ENCODE data around the gene MOGAT2. TPM values are rescaled to one million over a fixed set of nuclear protein-coding genes. Genes with fewer than 3 reads are reported as not detected.

Gene MOGAT2
- total and polyA plus RNA-seq, 2 donors (not counting 3 experiments of a cell fraction or from before 2014, with no cell fraction given) = not detected

DNA sequence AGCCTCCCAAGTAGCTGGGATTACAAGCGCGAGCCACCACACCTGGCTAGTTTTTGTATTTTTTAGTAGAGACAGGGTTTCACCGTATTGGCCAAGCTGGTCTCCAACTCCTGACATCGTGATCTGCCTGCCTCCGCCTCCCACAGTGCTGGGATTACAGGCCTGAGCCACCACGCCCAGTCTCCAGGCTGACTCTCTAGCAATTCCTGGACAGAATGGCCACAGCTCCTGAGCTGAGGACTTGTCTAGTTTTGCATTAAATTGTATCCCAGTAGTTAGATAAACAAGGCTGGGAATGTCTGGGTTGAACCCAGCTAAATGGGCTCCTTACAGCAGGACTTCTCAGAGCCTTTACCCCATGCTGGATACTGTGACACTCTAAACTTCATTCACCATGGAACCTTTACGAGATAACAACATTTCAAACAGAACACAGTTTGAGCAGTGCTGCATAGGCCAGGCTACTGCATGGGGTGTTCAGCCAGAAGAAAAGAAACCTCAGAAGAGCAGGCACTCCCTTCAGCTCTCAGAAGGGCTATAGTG lies 13.9 kb upstream of the MOGAT2 start:
- BruUV-seq (replicated peaks) = no TSS peak
- POLR2A ChIA-PET = no interaction called here
- DNase-seq (ENCODE audit: low read depth, low spot score) = no peak
- Histone ChIP-seq H3K4me3 (replicated peaks in 1 of 3; ENCODE audit: insufficient read depth in 1 of 3, low read depth in 1 of 3, low read length in 3 of 3) (no peak overlapping the region), H3K79me2 (ENCODE audit: control insufficient read depth, insufficient read depth, low read length) (no peaks in the 10 kb centered on the region), H3K4me2 (ENCODE audit: insufficient read depth, low read length) (no peak overlapping the region), H2AFZ (ENCODE audit: low read depth, low read length) (no peak overlapping the region), H4K20me1 (replicated peaks; ENCODE audit: control insufficient read depth, extremely low read depth, insufficient read depth, low read length) (no peaks in the 10 kb centered on the region), H3K27ac (ENCODE audit: insufficient read depth, low read depth, low read length) (no peak overlapping the region), H3K27me3 (ENCODE audit: control insufficient read depth in 2 of 2, insufficient read depth in 2 of 2, low read length in 2 of 2) (peaks cover 3 to 6% of the 10 kb centered on the region in 2 experiments), H3K9me1 (replicated peaks; ENCODE audit: control insufficient read depth, extremely low read depth, insufficient read depth, low read length) (no peaks in the 10 kb centered on the region), H3K36me3 (ENCODE audit: control insufficient read depth in 2 of 2, extremely low read depth in 1 of 2, insufficient read depth in 2 of 2, low read length in 2 of 2) (no peaks in the 10 kb centered on the region), H3K9me3 (replicated peaks; ENCODE audit: control insufficient read depth, insufficient read depth, low read length) (no peaks in the 10 kb centered on the region), H3K9ac (replicated peaks; ENCODE audit: extremely low read depth, insufficient read depth, low read length) (no peak overlapping the region), H3K4me1 (ENCODE audit: control insufficient read depth, extremely low read depth, insufficient read depth, low read length) (no peaks in the 10 kb centered on the region)
- dilution Hi-C loops (cut with MboI; ENCODE audit: extremely low pct_ligation_motif_present, low sequenced_read_pairs) = no loop called here
- CTCF ChIA-PET = interaction anchor here (1.0 kb wide), 1 partner anchor 448 kb away, joined by 3 read pairs; no protein-coding TSS in a partner anchor
- TF ChIP-seq, protein P1, sequence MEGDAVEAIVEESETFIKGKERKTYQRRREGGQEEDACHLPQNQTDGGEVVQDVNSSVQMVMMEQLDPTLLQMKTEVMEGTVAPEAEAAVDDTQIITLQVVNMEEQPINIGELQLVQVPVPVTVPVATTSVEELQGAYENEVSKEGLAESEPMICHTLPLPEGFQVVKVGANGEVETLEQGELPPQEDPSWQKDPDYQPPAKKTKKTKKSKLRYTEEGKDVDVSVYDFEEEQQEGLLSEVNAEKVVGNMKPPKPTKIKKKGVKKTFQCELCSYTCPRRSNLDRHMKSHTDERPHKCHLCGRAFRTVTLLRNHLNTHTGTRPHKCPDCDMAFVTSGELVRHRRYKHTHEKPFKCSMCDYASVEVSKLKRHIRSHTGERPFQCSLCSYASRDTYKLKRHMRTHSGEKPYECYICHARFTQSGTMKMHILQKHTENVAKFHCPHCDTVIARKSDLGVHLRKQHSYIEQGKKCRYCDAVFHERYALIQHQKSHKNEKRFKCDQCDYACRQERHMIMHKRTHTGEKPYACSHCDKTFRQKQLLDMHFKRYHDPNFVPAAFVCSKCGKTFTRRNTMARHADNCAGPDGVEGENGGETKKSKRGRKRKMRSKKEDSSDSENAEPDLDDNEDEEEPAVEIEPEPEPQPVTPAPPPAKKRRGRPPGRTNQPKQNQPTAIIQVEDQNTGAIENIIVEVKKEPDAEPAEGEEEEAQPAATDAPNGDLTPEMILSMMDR (IDR thresholded peaks at IDR 0.05; ENCODE audit: extremely low read depth in 1 of 2, insufficient read depth in 1 of 2, low read depth in 1 of 2, low read length in 2 of 2) = no peak
- TF ChIP-seq JUN (IDR thresholded peaks at IDR 0.05; ENCODE audit: borderline replicate concordance, insufficient read depth, insufficient read length, low read depth) = no peak
- TF ChIP-seq POLR2AphosphoS5 (IDR thresholded peaks at IDR 0.05; ENCODE audit: insufficient read depth, low read depth, low read length) = no peak
- no peak for TF ChIP-seq POLR2A (IDR thresholded peaks at IDR 0.05; ENCODE audit: low read depth, low read length)
- no peak for TF ChIP-seq EZH2 (IDR thresholded peaks at IDR 0.05; ENCODE audit: borderline replicate concordance, low read depth, low read length, severe bottlenecking)
- TF ChIP-seq, protein P2, sequence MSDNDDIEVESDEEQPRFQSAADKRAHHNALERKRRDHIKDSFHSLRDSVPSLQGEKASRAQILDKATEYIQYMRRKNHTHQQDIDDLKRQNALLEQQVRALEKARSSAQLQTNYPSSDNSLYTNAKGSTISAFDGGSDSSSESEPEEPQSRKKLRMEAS (IDR thresholded peaks at IDR 0.05; ENCODE audit: insufficient read depth, insufficient read length) = no peak
- no peak for TF ChIP-seq FOS (IDR thresholded peaks at IDR 0.05; ENCODE audit: borderline replicate concordance, insufficient read depth, low read length)
- FAIRE-seq = no peak
- intact Hi-C loops (cut with micrococcal nuclease) = no loop called here
